Endothelial cell of umbilical vein (primary cell): ENCODE data around the gene PAK2. TPM values are rescaled to one million over a fixed set of nuclear protein-coding genes. Genes with fewer than 3 reads are reported as not detected.
A peak's percentile ranks its signal among the peaks of the same experiment; 100 is the strongest.

ENCODE experiments used
- BruUV-seq: library from RNA; stranded (reverse); fragments of 400-500 nt; replicated peaks from 2 replicates; lab custom pipeline; 2021; lab: Mats Ljungman, UMichigan
- CTCF ChIA-PET: fragments of 300-600, 350-600 bp; sonication (Branson Sonifier 250); formaldehyde crosslinking; loops from one replicate; lab custom pipeline; 2021; ENCODE audit warnings: antibody characterized with exemption, inconsistent platforms; lab: Charles Lee
- POLR2A ChIA-PET: fragments of 300-600, 350-600 bp; sonication (Branson Sonifier 250); formaldehyde crosslinking; loops from one replicate; lab custom pipeline; 2021; ENCODE audit warnings: antibody characterized with exemption, inconsistent platforms; lab: Charles Lee
- DNase-seq: peaks from one replicate; pipeline ENCODE4 v3.0.0-alpha.2; 2011; ENCODE audit warnings: low read depth, low spot score
- FAIRE-seq: peaks from 2 replicates; lab custom pipeline; 2011; peaks lifted over from hg19 to GRCh38; lab: Jason Lieb, UNC
- H2AFZ ChIP-seq: 2 replicates; pipeline ENCODE4 v1.6.0; 2012; ENCODE audit warnings: low read depth, low read length, control low read depth, inconsistent platforms
- H3K27ac ChIP-seq: 2 replicates; pipeline ENCODE4 v1.5.1; 2011; ENCODE audit warnings: low read depth, mild to moderate bottlenecking, control low read depth, low read length, moderate library complexity; ENCODE audit not compliant: insufficient read depth
- H3K27me3 ChIP-seq, 2 experiments: 2 replicates each; pipeline versions ENCODE4 v1.6.0 to v1.6.1; 2011; ENCODE audit warnings: low read length in 2 of 2, mixed read lengths in 1 of 2; ENCODE audit not compliant: control insufficient read depth in 2 of 2, insufficient read depth in 2 of 2
- H3K36me3 ChIP-seq, 2 experiments: 2 replicates in 1 of 2; 3 replicates in 1 of 2; pipeline ENCODE4 v1.5.1; 2011; ENCODE audit warnings: low read length in 2 of 2, mild to moderate bottlenecking in 1 of 2, moderate library complexity in 1 of 2; ENCODE audit not compliant: control insufficient read depth in 2 of 2, insufficient read depth in 2 of 2; ENCODE audit errors: extremely low read depth in 1 of 2
- H3K4me1 ChIP-seq: 3 replicates; pipeline ENCODE4 v1.5.1; 2011; ENCODE audit warnings: mild to moderate bottlenecking, low read length; ENCODE audit not compliant: control insufficient read depth, insufficient read depth; ENCODE audit errors: extremely low read depth
- H3K4me2 ChIP-seq: 2 replicates; pipeline ENCODE4 v1.6.1; 2011; ENCODE audit warnings: low read length, control low read depth, mixed read lengths; ENCODE audit not compliant: insufficient read depth
- H3K4me3 ChIP-seq, 3 experiments: fragments of 200-600 bp in 1 of 3; sonication (generic), shearing (Covaris generic) in 1 of 3; replicated peaks in 1 of 3; 2 replicates each; pipeline ENCODE4 v1.5.1; 2011 to 2016; ENCODE audit warnings: control low read depth in 3 of 3, low read length in 3 of 3, mild to moderate bottlenecking in 2 of 3, inconsistent platforms in 1 of 3, low read depth in 1 of 3, moderate library complexity in 1 of 3; ENCODE audit not compliant: insufficient read depth in 1 of 3
- H3K79me2 ChIP-seq: 2 replicates; pipeline ENCODE4 v1.6.0; 2012; ENCODE audit warnings: low read length, inconsistent platforms; ENCODE audit not compliant: control insufficient read depth, insufficient read depth
- H3K9ac ChIP-seq: replicated peaks from 2 replicates; pipeline ENCODE3; 2011; ENCODE audit warnings: low read length, control low read depth; ENCODE audit not compliant: insufficient read depth; ENCODE audit errors: extremely low read depth
- H3K9me1 ChIP-seq: replicated peaks from 3 replicates; pipeline ENCODE4 v1.6.0; 2011; ENCODE audit warnings: mild to moderate bottlenecking, low read length; ENCODE audit not compliant: control insufficient read depth, insufficient read depth; ENCODE audit errors: extremely low read depth
- H3K9me3 ChIP-seq: replicated peaks from 2 replicates; pipeline ENCODE4 v1.5.1; 2012; ENCODE audit warnings: low read length, inconsistent platforms; ENCODE audit not compliant: control insufficient read depth, insufficient read depth
- H4K20me1 ChIP-seq: replicated peaks from 2 replicates; pipeline ENCODE3; 2011; ENCODE audit warnings: mild to moderate bottlenecking, low read length; ENCODE audit not compliant: control insufficient read depth, insufficient read depth; ENCODE audit errors: extremely low read depth
- CTCF ChIP-seq, 2 donors: IDR thresholded peaks; 1 replicate in 1 of 2; 2 replicates in 1 of 2; pipeline ENCODE4 v1.5.1; 2011; ENCODE audit warnings: low read length in 2 of 2, mild to moderate bottlenecking in 2 of 2, moderate library complexity in 2 of 2, control low read depth in 1 of 2, inconsistent platforms in 1 of 2, low read depth in 1 of 2; ENCODE audit not compliant: insufficient read depth in 1 of 2; ENCODE audit errors: extremely low read depth in 1 of 2
- EZH2 ChIP-seq: IDR thresholded peaks from 2 replicates; pipeline ENCODE4 v1.6.1; 2012; ENCODE audit warnings: borderline replicate concordance, low read depth, mild to moderate bottlenecking, moderate library complexity, low read length, inconsistent platforms; ENCODE audit not compliant: severe bottlenecking
- FOS ChIP-seq: IDR thresholded peaks from 2 replicates; pipeline ENCODE4 v1.6.1; 2011; ENCODE audit warnings: mild to moderate bottlenecking, low read length, moderate library complexity, borderline replicate concordance; ENCODE audit not compliant: insufficient read depth
- GATA2 ChIP-seq: IDR thresholded peaks from 2 replicates; pipeline ENCODE4 v1.7.0; 2011; ENCODE audit warnings: low read depth, mild to moderate bottlenecking, moderate library complexity, mixed read lengths, low read length; ENCODE audit not compliant: insufficient read length, insufficient read depth
- JUN ChIP-seq: IDR thresholded peaks from 2 replicates; pipeline ENCODE4 v1.6.1; 2011; ENCODE audit warnings: borderline replicate concordance, low read depth; ENCODE audit not compliant: insufficient read length, insufficient read depth
- MAX ChIP-seq: IDR thresholded peaks from 2 replicates; pipeline ENCODE4 v1.6.1; 2011; ENCODE audit not compliant: insufficient read depth, insufficient read length
- MYC ChIP-seq: IDR thresholded peaks from one replicate; pipeline ENCODE4 v1.6.1; 2011; ENCODE audit warnings: mild to moderate bottlenecking, low read depth, low read length
- POLR2A ChIP-seq: IDR thresholded peaks from 2 replicates; pipeline ENCODE4 v1.6.1; 2012; ENCODE audit warnings: low read depth, mild to moderate bottlenecking, control low read depth, low read length
- POLR2AphosphoS5 ChIP-seq: IDR thresholded peaks from 2 replicates; pipeline ENCODE4 v1.6.1; 2012; ENCODE audit warnings: low read depth, mild to moderate bottlenecking, control low read depth, low read length, moderate library complexity; ENCODE audit not compliant: insufficient read depth
- dilution Hi-C: fragments of 300-500 bp; cut with MboI; formaldehyde crosslinking; loops from one replicate; pipeline ENCODE4 v1.15.0; 2019; ENCODE audit warnings: low sequenced_read_pairs; ENCODE audit not compliant: extremely low pct_ligation_motif_present
- intact Hi-C: fragments of 100-400 bp; cut with micrococcal nuclease; formaldehyde crosslinking; loops from one replicate; pipeline ENCODE4 v1.10.0; 2022
- polyA plus RNA-seq, 4 experiments: library from polyadenylated mRNA; depleted of rRNA in 3 of 4; stranded (reverse) in 3 of 4; unstranded in 1 of 4; fragments of >200 nt; gene quantifications; 2 replicates each; pipeline versions ENCODE4 v1.2.1 to v1.2.3, GENCODE V29; 2011 to 2012; ENCODE audit warnings: missing spikeins in 1 of 4
- total RNA-seq: library from RNA; stranded (reverse); gene quantifications from 2 replicates; pipeline ENCODE4 v1.2.3, GENCODE V29; 2021

PAK2 gene
- total and polyA plus RNA-seq, 2 donors (not counting 3 experiments of a cell fraction or from before 2014, with no cell fraction given): 22.6 to 98.9 TPM

- CTCF ChIA-PET: interaction anchor here (1.1 kb wide), 1 partner anchor 35 kb away, joined by 4 read pairs; no protein-coding TSS in a partner anchor
- peak overlapping the region; percentile 53 for H3K4me2 ChIP-seq
- no TSS peak for BruUV-seq
Observed at GRCh38 chr3:196774191-196774820, 34.6 kb downstream of the PAK2 start.

More at GRCh38 chr3:196774191-196774820, 34.6 kb downstream of the PAK2 start:
- POLR2A ChIA-PET: no interaction called here
- peak overlapping the region; percentile 36 for H3K27ac ChIP-seq
- H3K9me3 ChIP-seq: no peaks in the 10 kb centered on the region
- dilution Hi-C loops: no loop called here
- TF ChIP-seq CTCF (IDR thresholded peaks at IDR 0.05; ENCODE audit: extremely low read depth in 1 of 2, insufficient read depth in 1 of 2, low read depth in 1 of 2, low read length in 2 of 2): no peak
- TF ChIP-seq GATA2: peak; percentile 57
- no peak for TF ChIP-seq POLR2AphosphoS5
- TF ChIP-seq POLR2A: no peak
- TF ChIP-seq EZH2: no peak
- peak; percentile 19 for TF ChIP-seq FOS
- no peak for TF ChIP-seq MAX
- TF ChIP-seq JUN: peak; percentile 11
- no peak for TF ChIP-seq MYC
- no peak overlapping the region for H3K4me3 ChIP-seq
- no peaks in the 10 kb centered on the region for H3K27me3 ChIP-seq
- H3K36me3 ChIP-seq: no peaks in the 10 kb centered on the region
- peaks cover 18% of the 10 kb centered on the region for H3K4me1 ChIP-seq
- no peaks in the 10 kb centered on the region for H3K9me1 ChIP-seq
- no peak overlapping the region for H2AFZ ChIP-seq
- H3K9ac ChIP-seq: no peak overlapping the region
- DNase-seq: peak; percentile 67
- H4K20me1 ChIP-seq: peaks cover 12% of the 10 kb centered on the region
- FAIRE-seq: peak; percentile 73
- intact Hi-C loops: loop anchor here (2.0 kb wide), 1 partner anchor 18 kb away; no protein-coding TSS in a partner anchor
- peaks cover 86% of the 10 kb centered on the region for H3K79me2 ChIP-seq
